GM12864 (cell line): ENCODE data around the gene MTHFD1.

Experiments
- DNase-seq: peaks from one replicate; pipeline ENCODE4 v3.0.0-alpha.2; 2011; ENCODE audit warnings: low read depth
- H3K4me3 ChIP-seq: 2 replicates; pipeline ENCODE4 v1.5.1; 2011; ENCODE audit warnings: mild to moderate bottlenecking, low read depth, low read length, control low read depth
- CTCF ChIP-seq: IDR thresholded peaks from 2 replicates; pipeline ENCODE4 v1.5.1; 2011; ENCODE audit warnings: low read depth, mild to moderate bottlenecking, moderate library complexity, low read length, control low read depth, inconsistent platforms; ENCODE audit errors: missing control alignments

The MTHFD1 gene

GRCh38 chr14:64502887-64503433 lies 114.8 kb downstream of the MTHFD1 start:
- H3K4me3 ChIP-seq: peak overlapping the region; percentile 70
- DNase-seq: no peak
- TF ChIP-seq CTCF: no peak

GRCh38 chr14:64503434-64504309 lies 115.5 kb downstream of the MTHFD1 start, which contains the start of gene ZBTB25:
ZBTB25 (minus strand) TSS chr14:64503838; CDS start chr14:64490533, 13,305 bp downstream.
- H3K4me3 ChIP-seq: peak within 1 kb of the TSS; percentile 70
- no peak for TF ChIP-seq CTCF
- peak; percentile 89 for DNase-seq

- no peak for TF ChIP-seq CTCF
- DNase-seq: no peak
- H3K4me3 ChIP-seq: peak within 1 kb of the TSS; percentile 70
Observed at GRCh38 chr14:64504310-64504896, 116.2 kb downstream of the MTHFD1 start, which contains the start of gene ZBTB1. ZBTB1 (plus strand) TSS chr14:64504770; CDS start chr14:64521505, 16,735 bp downstream.

GRCh38 chr14:64504897-64505794 lies 117.0 kb downstream of the MTHFD1 start:
- DNase-seq: no peak
- H3K4me3 ChIP-seq: peak overlapping the region; percentile 70
- no peak for TF ChIP-seq CTCF

- TF ChIP-seq CTCF: no peak
- DNase-seq: no peak
- H3K4me3 ChIP-seq: peak overlapping the region; percentile 70
Observed at GRCh38 chr14:64506721-64507120, 118.6 kb downstream of the MTHFD1 start.

- DNase-seq: no peak
- peak overlapping the region; percentile 44 for H3K4me3 ChIP-seq
Observed at GRCh38 chr14:64507376-64508156, 119.4 kb downstream of the MTHFD1 start.

More at GRCh38 chr14:64507376-64508156, 119.4 kb downstream of the MTHFD1 start:
- no peak for TF ChIP-seq CTCF
